Measurements from ENCODE around the gene SMPD3. TPM values are rescaled to one million over a fixed set of nuclear protein-coding genes. Genes with fewer than 3 reads are reported as not detected.

SMPD3 gene
- total and polyA plus RNA-seq, 9 of the 15 experiments (the other 6 are each of a cell fraction or from before 2014, with no cell fraction given): 0.03 to 1.2 (median 0.18) TPM

DNA sequence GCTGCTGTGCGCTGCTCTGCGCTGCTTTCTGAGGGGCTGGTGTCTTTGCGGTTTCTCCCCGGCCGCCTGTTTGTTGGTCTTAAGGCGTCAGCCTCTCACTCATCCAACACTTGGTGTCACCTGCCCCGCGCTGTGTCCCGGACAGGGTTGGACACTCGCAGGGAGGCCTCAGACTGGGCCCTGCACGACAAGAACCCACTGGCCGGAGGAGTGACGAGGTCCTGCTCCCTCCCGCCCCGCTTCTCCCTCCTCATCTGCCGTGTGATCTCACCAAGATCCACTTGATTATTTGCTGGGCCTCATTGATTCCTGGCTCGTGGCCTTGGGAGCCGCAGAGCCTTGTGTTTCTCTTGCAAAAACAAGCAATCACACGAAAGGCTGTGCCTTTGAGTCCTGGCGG lies 80.9 kb downstream of the SMPD3 start:
- H3K4me3 ChIP-seq: no peak overlapping the region
- H3K4me1 ChIP-seq (replicated peaks in 1 of 2; ENCODE audit: control insufficient read depth in 2 of 2, insufficient read depth in 2 of 2, low read length in 2 of 2): peaks cover 9 to 56% of the 10 kb centered on the region in 2 experiments; a peak in 3 of 5 replicates
- no peak for DNase-seq (ENCODE audit: extremely low read depth in 1 of 4, low spot score in 3 of 4)
- in situ Hi-C loops (cut with MboI): no loop called here
- ChIA-PET POLR2A (no interaction called here), CTCF (ENCODE audit: low intra/inter-chr PET ratio) (no interaction called here)
- no peak for ATAC-seq
- no peaks in the 10 kb centered on the region for H3K9me3 ChIP-seq (replicated peaks; ENCODE audit: control insufficient read depth, insufficient read depth, low read depth, low read length)
- H3K27me3 ChIP-seq (ENCODE audit: control insufficient read depth in 2 of 2, insufficient read depth in 2 of 2, low read length in 2 of 2): peaks cover 26 to 47% of the 10 kb centered on the region in 2 experiments; a peak in 4 of 5 replicates
- H3K9ac ChIP-seq (ENCODE audit: insufficient read depth in 1 of 2, low read depth in 2 of 2, low read length in 2 of 2): 0 out of 4 replicates have a peak overlapping the region, but pooled peaks of 1 of the 2 experiments have one; percentile 36
- no peaks in the 10 kb centered on the region for H3K36me3 ChIP-seq (ENCODE audit: control insufficient read depth, insufficient read depth, low read length)
- WGBS (ENCODE audit: insufficient coverage, low coverage, missing lambda C conversion rate): 58% methylated on average over 20 of the region's 20 CpGs
- FAIRE-seq: no peak
- peak overlapping the region; percentile 42; the same call in 1 of the 2 replicates for H2AFZ ChIP-seq (ENCODE audit: low read depth, low read length)
- H3K27ac ChIP-seq (ENCODE audit: extremely low read depth, low read depth, low read length): no peak overlapping the region
- intact Hi-C loops (cut with micrococcal nuclease): no loop called here
- H3K4me2 ChIP-seq (ENCODE audit: insufficient read depth, low read length): no peak overlapping the region
- H3K79me2 ChIP-seq (ENCODE audit: control insufficient read depth, insufficient read depth, low read length): no peaks in the 10 kb centered on the region
- no peaks in the 10 kb centered on the region for H3K9me1 ChIP-seq (ENCODE audit: control insufficient read depth, insufficient read depth, low read length)
- BruUV-seq (replicated peaks): no TSS peak
- H4K20me1 ChIP-seq (replicated peaks; ENCODE audit: control insufficient read depth, insufficient read depth, low read length): peaks cover 11% of the 10 kb centered on the region
- TF ChIP-seq ZBTB1 (CRISPR knock-in tag; IDR thresholded peaks at IDR 0.05; ENCODE audit: borderline replicate concordance, low read depth): no peak
- no peak for TF ChIP-seq SRSF3 (IDR thresholded peaks at IDR 0.05; ENCODE audit: insufficient read depth, low read length)
- no peak for TF ChIP-seq ETS1 (conservative IDR thresholded peaks at IDR 0.05; ENCODE audit: control insufficient read depth, low read depth, low read length)
- no peak for TF ChIP-seq ZNF239 (CRISPR knock-in tag; IDR thresholded peaks at IDR 0.05)
- no peak for TF ChIP-seq ARID1B (IDR thresholded peaks at IDR 0.05)
- no peak for TF ChIP-seq ADNP (tag; IDR thresholded peaks at IDR 0.05)
- TF ChIP-seq ZFP91 (CRISPR knock-in tag; IDR thresholded peaks at IDR 0.05): no peak
- no peak for TF ChIP-seq NR4A1 (CRISPR knock-in tag; IDR thresholded peaks at IDR 0.05)
- no peak for TF ChIP-seq NR4A1 (tag; IDR thresholded peaks at IDR 0.05)
- TF ChIP-seq, protein P1, sequence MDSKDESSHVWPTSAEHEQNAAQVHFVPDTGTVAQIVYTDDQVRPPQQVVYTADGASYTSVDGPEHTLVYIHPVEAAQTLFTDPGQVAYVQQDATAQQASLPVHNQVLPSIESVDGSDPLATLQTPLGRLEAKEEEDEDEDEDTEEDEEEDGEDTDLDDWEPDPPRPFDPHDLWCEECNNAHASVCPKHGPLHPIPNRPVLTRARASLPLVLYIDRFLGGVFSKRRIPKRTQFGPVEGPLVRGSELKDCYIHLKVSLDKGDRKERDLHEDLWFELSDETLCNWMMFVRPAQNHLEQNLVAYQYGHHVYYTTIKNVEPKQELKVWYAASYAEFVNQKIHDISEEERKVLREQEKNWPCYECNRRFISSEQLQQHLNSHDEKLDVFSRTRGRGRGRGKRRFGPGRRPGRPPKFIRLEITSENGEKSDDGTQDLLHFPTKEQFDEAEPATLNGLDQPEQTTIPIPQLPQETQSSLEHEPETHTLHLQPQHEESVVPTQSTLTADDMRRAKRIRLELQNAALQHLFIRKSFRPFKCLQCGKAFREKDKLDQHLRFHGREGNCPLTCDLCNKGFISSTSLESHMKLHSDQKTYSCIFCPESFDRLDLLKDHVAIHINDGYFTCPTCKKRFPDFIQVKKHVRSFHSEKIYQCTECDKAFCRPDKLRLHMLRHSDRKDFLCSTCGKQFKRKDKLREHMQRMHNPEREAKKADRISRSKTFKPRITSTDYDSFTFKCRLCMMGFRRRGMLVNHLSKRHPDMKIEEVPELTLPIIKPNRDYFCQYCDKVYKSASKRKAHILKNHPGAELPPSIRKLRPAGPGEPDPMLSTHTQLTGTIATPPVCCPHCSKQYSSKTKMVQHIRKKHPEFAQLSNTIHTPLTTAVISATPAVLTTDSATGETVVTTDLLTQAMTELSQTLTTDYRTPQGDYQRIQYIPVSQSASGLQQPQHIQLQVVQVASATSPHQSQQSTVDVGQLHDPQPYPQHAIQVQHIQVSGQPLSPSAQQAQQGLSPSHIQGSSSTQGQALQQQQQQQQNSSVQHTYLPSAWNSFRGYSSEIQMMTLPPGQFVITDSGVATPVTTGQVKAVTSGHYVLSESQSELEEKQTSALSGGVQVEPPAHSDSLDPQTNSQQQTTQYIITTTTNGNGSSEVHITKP (IDR thresholded peaks at IDR 0.05; ENCODE audit: partially characterized antibody): no peak
- no peak for TF ChIP-seq U2AF2 (optimal IDR thresholded peaks at IDR 0.05; ENCODE audit: low read depth, low read length)
- no peak for TF ChIP-seq CGGBP1 (CRISPR knock-in tag; IDR thresholded peaks at IDR 0.05)
